ENCODE results near the gene HES2.
"Not testable (repeated sequence)": the region's sequence is repeated elsewhere in the genome, so short reads cannot be mapped to it uniquely, and the experiment has no call there.

DNA sequence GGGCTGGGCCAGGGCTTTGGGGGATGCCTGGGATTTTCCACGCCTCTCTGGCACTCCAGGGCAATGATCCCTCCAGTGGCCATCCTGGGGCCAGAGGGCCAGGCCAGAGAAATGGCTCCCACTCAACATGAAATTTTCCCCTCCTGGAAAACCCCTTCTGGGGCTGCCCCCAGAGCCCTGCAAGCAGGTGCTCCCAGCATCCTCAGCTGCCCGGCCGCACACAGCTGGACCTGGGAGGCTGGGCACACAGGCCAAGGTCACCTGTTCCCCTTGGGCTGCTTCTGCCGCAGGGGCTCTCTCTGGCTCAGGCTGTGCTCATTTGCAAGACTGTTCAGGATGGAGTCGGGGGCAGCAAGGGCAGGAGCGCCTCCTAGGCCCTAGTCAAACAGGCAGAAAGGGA, 8.7 kb upstream of the HES2 start:
- not testable (repeated sequence) for TF ChIP-seq CTCF (conservative IDR thresholded peaks at IDR 0.05 in 1 of 2, IDR thresholded peaks at IDR 0.05 in 1 of 2; ENCODE audit: extremely low read depth in 1 of 2, insufficient read depth in 1 of 2, low read depth in 1 of 2, low read length in 2 of 2); EZH2 (IDR thresholded peaks at IDR 0.05; ENCODE audit: borderline replicate concordance, low read length)

All from mammary epithelial cell (primary cell).